PFSK-1 (cell line): ENCODE data around the gene FTSJ3.

Source experiments
- FOXP2 ChIP-seq: optimal IDR thresholded peaks from 2 replicates; pipeline ENCODE3; 2011; ENCODE audit warnings: borderline replicate concordance, control low read depth, inconsistent platforms; ENCODE audit not compliant: insufficient read depth; ENCODE audit errors: extremely low read length, extremely low read depth
- POLR2AphosphoS5 ChIP-seq: IDR thresholded peaks from 2 replicates; pipeline ENCODE4 v1.6.1; 2012; ENCODE audit warnings: low read depth, mild to moderate bottlenecking, control low read depth, low read length, moderate library complexity
- REST ChIP-seq, 2 experiments: IDR thresholded peaks; 2 replicates each; pipeline versions ENCODE4 v1.6.1 to v1.8.0; 2011 to 2012; ENCODE audit warnings: low read depth in 2 of 2, low read length in 2 of 2, control low read depth in 1 of 2, inconsistent platforms in 1 of 2, mild to moderate bottlenecking in 1 of 2, moderate library complexity in 1 of 2; ENCODE audit not compliant: insufficient read depth in 1 of 2
- SIN3A ChIP-seq: IDR thresholded peaks from 2 replicates; pipeline ENCODE4 v1.6.1; 2012; ENCODE audit warnings: mild to moderate bottlenecking, low read length, moderate library complexity, borderline replicate concordance; ENCODE audit not compliant: insufficient read depth
- TAF1 ChIP-seq: IDR thresholded peaks from 2 replicates; pipeline ENCODE4 v1.6.1; 2012; ENCODE audit warnings: low read length, control low read depth, borderline replicate concordance; ENCODE audit not compliant: insufficient read depth

The FTSJ3 gene

GRCh38 chr17:63832014-63832413 is 4.6 kb upstream of the FTSJ3 start:
- no peak for TF ChIP-seq REST (IDR thresholded peaks at IDR 0.05; ENCODE audit: insufficient read depth in 1 of 2, low read depth in 2 of 2, low read length in 2 of 2)
- TF ChIP-seq SIN3A: no peak
- TF ChIP-seq FOXP2: no peak
- TF ChIP-seq TAF1: no peak
- TF ChIP-seq POLR2AphosphoS5: no peak; the same call in 1 of the 2 replicates

DNA sequence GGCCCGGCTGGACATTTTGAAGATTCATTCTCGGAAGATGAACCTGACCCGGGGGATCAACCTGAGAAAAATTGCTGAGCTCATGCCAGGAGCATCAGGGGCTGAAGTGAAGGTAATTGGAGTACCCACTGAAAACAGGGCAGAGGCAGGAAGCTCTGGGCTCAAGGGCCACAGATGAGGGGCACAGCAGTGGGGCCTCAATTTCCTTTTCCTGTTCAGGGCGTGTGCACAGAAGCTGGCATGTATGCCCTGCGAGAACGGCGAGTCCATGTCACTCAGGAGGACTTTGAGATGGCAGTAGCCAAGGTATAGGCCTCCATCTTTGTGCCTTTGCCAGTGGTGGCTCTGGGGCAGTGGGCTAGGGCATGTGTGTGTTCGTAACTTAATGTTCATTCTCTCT is 4.0 kb upstream of the FTSJ3 start:
- TF ChIP-seq REST (IDR thresholded peaks at IDR 0.05; ENCODE audit: insufficient read depth in 1 of 2, low read depth in 2 of 2, low read length in 2 of 2) (no peak), SIN3A (no peak), FOXP2 (no peak), POLR2AphosphoS5 (no peak), TAF1 (no peak)

DNA sequence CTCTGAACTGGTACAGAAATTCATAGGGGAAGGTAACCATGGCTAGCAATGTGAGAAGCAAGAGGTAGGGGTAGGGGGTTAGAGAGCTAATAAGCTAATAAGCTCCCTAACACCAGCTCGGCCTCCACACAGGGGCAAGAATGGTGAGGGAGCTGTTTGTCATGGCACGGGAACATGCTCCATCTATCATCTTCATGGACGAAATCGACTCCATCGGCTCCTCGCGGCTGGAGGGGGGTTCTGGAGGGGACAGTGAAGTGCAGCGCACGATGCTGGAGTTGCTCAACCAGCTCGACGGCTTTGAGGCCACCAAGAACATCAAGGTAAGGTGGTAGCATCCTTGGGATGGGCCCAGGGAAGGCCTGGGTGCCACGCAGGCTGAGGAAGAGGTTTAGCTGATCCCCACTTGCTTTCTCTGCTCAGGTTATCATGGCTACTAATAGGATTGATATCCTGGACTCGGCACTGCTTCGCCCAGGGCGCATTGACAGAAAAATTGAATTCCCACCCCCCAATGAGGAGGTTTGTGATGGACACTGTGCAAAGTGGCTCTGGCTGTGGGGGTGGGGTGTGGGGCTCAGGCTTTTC is 3.5 kb upstream of the FTSJ3 start:
- TF ChIP-seq POLR2AphosphoS5: no peak

GRCh38 chr17:63830278-63830677 is 2.8 kb upstream of the FTSJ3 start:
- TF ChIP-seq SIN3A (no peak), REST (IDR thresholded peaks at IDR 0.05; ENCODE audit: insufficient read depth in 1 of 2, low read depth in 2 of 2, low read length in 2 of 2) (no peak), FOXP2 (no peak), TAF1 (no peak), POLR2AphosphoS5 (no peak; the same call in 1 of the 2 replicates)

- TF ChIP-seq TAF1: no peak
- no peak for TF ChIP-seq REST (IDR thresholded peaks at IDR 0.05; ENCODE audit: insufficient read depth in 1 of 2, low read depth in 2 of 2, low read length in 2 of 2)
- no peak for TF ChIP-seq FOXP2
- no peak for TF ChIP-seq POLR2AphosphoS5
- no peak for TF ChIP-seq SIN3A
These were observed 1.5 kb upstream of the FTSJ3 start for GRCh38 chr17:63828936-63829335.
